Calu3 (cell line): Measurements from ENCODE around the gene CFAP77. TPM values are rescaled to one million over a fixed set of nuclear protein-coding genes. Genes with fewer than 3 reads are reported as not detected.

Source experiments
- BruUV-seq: library from RNA; stranded (reverse); fragments of 400-500 nt; replicated peaks from 2 replicates; lab custom pipeline; 2021; lab: Mats Ljungman, UMichigan
- CTCF ChIA-PET: fragments of 300-600 bp; sonication (Branson Sonifier 250); formaldehyde crosslinking; loops from one replicate; lab custom pipeline; 2022; ENCODE audit warnings: antibody characterized with exemption; lab: Charles Lee
- DNase-seq: peaks from one replicate; pipeline ENCODE4 v3.0.0; 2022
- H3K27ac Mint-ChIP-seq: one replicate; pipeline ENCODE4 v1.8.0; 2022; ENCODE audit warnings: mixed read lengths; ENCODE audit not compliant: unreplicated experiment
- H3K27me3 Mint-ChIP-seq: one replicate; pipeline ENCODE4 v1.8.0; 2022; ENCODE audit warnings: mixed read lengths; ENCODE audit not compliant: unreplicated experiment
- H3K36me3 Mint-ChIP-seq: one replicate; pipeline ENCODE4 v1.8.0; 2022; ENCODE audit warnings: mild to moderate bottlenecking, moderate library complexity, mixed read lengths; ENCODE audit not compliant: insufficient read depth, unreplicated experiment
- H3K4me1 Mint-ChIP-seq: one replicate; pipeline ENCODE4 v1.8.0; 2022; ENCODE audit warnings: mild to moderate bottlenecking, low read depth, mixed read lengths; ENCODE audit not compliant: unreplicated experiment
- H3K4me3 Mint-ChIP-seq: one replicate; pipeline ENCODE4 v1.8.0; 2022; ENCODE audit warnings: mild to moderate bottlenecking, low read depth, moderate library complexity, mixed read lengths; ENCODE audit not compliant: unreplicated experiment
- H3K9me3 Mint-ChIP-seq: one replicate; pipeline ENCODE4 v1.8.0; 2022; ENCODE audit warnings: low read depth, mixed read lengths; ENCODE audit not compliant: unreplicated experiment
- intact Hi-C: fragments of 100-400 bp; cut with micrococcal nuclease; formaldehyde crosslinking; loops from one replicate; pipeline ENCODE4 v1.10.0; 2022; ENCODE audit not compliant: unreplicated experiment
- total RNA-seq: library from RNA; stranded (reverse); gene quantifications from 2 replicates; pipeline ENCODE4 v1.2.3, GENCODE V29; 2022
- TF ChIP-seq, protein P1 (sequence below): fragments of 200-600 bp; IDR thresholded peaks from one replicate; pipeline ENCODE4 v1.8.0; 2022; ENCODE audit warnings: antibody characterized with exemption; ENCODE audit not compliant: unreplicated experiment

Gene CFAP77
- total RNA-seq, 1 experiment from 2014 or later, result not detected

DNA sequence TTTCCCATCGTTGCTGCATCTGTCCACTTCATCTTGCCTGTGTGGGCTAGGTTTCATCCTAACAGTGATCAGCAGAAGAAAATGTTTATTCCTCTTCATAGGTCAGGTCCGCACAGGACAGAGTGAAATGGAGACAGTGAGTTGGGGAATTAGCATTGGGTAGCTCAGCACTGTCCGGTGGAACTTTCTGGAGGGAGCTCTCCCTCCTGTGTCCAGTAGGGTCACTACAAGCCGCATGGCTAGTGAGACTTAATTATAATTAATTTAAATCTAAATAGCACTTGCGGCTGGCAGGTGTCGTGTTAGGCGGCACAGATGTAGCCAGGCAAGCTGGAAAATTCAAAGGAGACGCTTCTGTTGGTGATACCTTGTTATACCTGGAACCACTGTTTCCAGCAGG lies 48.4 kb downstream of the CFAP77 start:
- no peaks in the 10 kb centered on the region for H3K9me3 Mint-ChIP-seq
- TF ChIP-seq, protein P1, sequence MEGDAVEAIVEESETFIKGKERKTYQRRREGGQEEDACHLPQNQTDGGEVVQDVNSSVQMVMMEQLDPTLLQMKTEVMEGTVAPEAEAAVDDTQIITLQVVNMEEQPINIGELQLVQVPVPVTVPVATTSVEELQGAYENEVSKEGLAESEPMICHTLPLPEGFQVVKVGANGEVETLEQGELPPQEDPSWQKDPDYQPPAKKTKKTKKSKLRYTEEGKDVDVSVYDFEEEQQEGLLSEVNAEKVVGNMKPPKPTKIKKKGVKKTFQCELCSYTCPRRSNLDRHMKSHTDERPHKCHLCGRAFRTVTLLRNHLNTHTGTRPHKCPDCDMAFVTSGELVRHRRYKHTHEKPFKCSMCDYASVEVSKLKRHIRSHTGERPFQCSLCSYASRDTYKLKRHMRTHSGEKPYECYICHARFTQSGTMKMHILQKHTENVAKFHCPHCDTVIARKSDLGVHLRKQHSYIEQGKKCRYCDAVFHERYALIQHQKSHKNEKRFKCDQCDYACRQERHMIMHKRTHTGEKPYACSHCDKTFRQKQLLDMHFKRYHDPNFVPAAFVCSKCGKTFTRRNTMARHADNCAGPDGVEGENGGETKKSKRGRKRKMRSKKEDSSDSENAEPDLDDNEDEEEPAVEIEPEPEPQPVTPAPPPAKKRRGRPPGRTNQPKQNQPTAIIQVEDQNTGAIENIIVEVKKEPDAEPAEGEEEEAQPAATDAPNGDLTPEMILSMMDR, result no peak
- CTCF ChIA-PET, result interaction anchor here (0.5 kb wide), 1 partner anchor 11 kb away, joined by 4 read pairs; no protein-coding TSS in a partner anchor
- no peak overlapping the region for H3K4me3 Mint-ChIP-seq
- intact Hi-C loops, result no loop called here
- H3K27me3 Mint-ChIP-seq, result peaks cover 39% of the 10 kb centered on the region
- no peaks in the 10 kb centered on the region for H3K36me3 Mint-ChIP-seq
- no TSS peak for BruUV-seq
- H3K27ac Mint-ChIP-seq, result no peak overlapping the region
- no peaks in the 10 kb centered on the region for H3K4me1 Mint-ChIP-seq
- DNase-seq, result no peak

GRCh38 chr9:132459661-132460060 lies 49.6 kb downstream of the CFAP77 start:
- no TSS peak for BruUV-seq
- CTCF ChIA-PET, result no interaction called here
- intact Hi-C loops, result no loop called here

DNA sequence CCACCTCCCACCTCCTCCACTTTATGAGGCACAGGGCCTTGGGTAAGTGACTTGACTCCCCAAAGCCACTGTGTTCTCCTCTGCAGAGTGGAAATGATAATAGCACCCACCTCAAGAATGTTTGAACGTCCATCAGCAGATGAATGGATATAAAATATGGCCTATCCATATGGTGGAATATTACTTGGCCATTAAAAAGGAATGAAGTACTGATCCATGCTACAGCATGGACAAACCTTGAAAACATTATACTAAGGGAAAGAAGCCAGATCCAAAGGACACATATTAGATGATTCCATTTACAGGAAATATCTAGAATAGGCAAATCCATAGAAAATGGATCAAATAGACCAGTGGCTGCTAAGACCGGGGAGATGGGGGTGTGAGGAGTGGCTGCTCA lies 50.2 kb downstream of the CFAP77 start:
- TF ChIP-seq, protein P1, result no peak
- no peaks in the 10 kb centered on the region for H3K4me1 Mint-ChIP-seq
- no peak overlapping the region for H3K27ac Mint-ChIP-seq
- DNase-seq, result no peak
- no peaks in the 10 kb centered on the region for H3K36me3 Mint-ChIP-seq
- no peaks in the 10 kb centered on the region for H3K9me3 Mint-ChIP-seq
- CTCF ChIA-PET, result no interaction called here
- intact Hi-C loops, result no loop called here
- no TSS peak for BruUV-seq
- peaks cover 29% of the 10 kb centered on the region for H3K27me3 Mint-ChIP-seq
- H3K4me3 Mint-ChIP-seq, result no peak overlapping the region

More at GRCh38 chr9:132459661-132460060, 49.6 kb downstream of the CFAP77 start:
- H3K9me3 Mint-ChIP-seq, result no peaks in the 10 kb centered on the region
- no peak for DNase-seq
- H3K27me3 Mint-ChIP-seq, result peaks cover 31% of the 10 kb centered on the region
- H3K4me3 Mint-ChIP-seq, result no peak overlapping the region
- H3K27ac Mint-ChIP-seq, result no peak overlapping the region
- H3K36me3 Mint-ChIP-seq, result no peaks in the 10 kb centered on the region
- no peaks in the 10 kb centered on the region for H3K4me1 Mint-ChIP-seq
- TF ChIP-seq, protein P1, result no peak

- intact Hi-C loops, result no loop called here
- Mint-ChIP-seq H3K4me1 (no peaks in the 10 kb centered on the region), H3K27ac (no peak overlapping the region), H3K27me3 (peaks cover 21% of the 10 kb centered on the region), H3K4me3 (no peak overlapping the region), H3K9me3 (no peaks in the 10 kb centered on the region), H3K36me3 (no peaks in the 10 kb centered on the region)
- no peak for DNase-seq
- CTCF ChIA-PET, result no interaction called here
- TF ChIP-seq, protein P1, result no peak
- BruUV-seq, result no TSS peak
These were observed 51.4 kb downstream of the CFAP77 start for GRCh38 chr9:132461281-132461896.
